Measurements from ENCODE around the gene TMSB15C.
A peak's percentile ranks its signal among the peaks of the same experiment; 100 is the strongest.

DNA sequence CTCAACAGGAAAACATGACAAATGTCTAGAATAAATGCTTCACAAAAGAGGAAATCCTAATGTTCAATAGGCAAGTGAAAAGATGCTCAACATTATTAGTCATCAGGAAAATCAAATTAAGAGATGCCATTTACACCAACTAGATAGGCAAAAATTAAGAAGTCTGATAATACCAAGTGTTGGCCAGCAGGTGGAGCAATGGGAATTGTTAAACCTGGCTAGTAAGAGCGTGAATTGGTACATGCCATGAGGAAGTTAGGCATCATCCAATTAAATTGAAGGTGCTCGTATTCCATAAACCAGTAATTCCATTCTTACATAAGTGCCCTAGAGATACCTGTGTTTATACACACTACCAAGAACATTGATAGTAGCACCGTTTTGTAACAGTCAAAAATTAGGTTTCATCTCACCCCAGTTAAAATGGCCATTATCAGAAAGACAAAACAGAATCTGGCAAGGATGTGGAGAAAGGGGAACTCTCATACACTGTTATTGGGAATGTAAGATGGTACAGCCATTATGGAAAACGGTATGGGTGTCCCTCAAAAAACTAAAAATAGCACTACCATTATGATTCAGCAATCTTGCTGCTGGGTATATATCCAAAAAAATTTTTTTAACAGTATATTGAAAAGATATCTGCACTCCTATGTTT is 22.2 kb upstream of the TMSB15C start:
- TF ChIP-seq, protein P1, sequence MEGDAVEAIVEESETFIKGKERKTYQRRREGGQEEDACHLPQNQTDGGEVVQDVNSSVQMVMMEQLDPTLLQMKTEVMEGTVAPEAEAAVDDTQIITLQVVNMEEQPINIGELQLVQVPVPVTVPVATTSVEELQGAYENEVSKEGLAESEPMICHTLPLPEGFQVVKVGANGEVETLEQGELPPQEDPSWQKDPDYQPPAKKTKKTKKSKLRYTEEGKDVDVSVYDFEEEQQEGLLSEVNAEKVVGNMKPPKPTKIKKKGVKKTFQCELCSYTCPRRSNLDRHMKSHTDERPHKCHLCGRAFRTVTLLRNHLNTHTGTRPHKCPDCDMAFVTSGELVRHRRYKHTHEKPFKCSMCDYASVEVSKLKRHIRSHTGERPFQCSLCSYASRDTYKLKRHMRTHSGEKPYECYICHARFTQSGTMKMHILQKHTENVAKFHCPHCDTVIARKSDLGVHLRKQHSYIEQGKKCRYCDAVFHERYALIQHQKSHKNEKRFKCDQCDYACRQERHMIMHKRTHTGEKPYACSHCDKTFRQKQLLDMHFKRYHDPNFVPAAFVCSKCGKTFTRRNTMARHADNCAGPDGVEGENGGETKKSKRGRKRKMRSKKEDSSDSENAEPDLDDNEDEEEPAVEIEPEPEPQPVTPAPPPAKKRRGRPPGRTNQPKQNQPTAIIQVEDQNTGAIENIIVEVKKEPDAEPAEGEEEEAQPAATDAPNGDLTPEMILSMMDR (IDR thresholded peaks at IDR 0.05): peak; percentile 40 to 71 (median 48)
- no peak for TF ChIP-seq POLR2A (IDR thresholded peaks at IDR 0.05)
- no peak for TF ChIP-seq EP300 (IDR thresholded peaks at IDR 0.05)
